HCT116 (cell line): ENCODE data around the gene SLC25A30. TPM values are rescaled to one million over a fixed set of nuclear protein-coding genes. Genes with fewer than 3 reads are reported as not detected.
"Not testable (repeated sequence)": the region's sequence is repeated elsewhere in the genome, so short reads cannot be mapped to it uniquely, and the experiment has no call there.

Experiments used
- ATAC-seq: fragments of 200-7000 bp; cut with Tn5 transposase; 2 replicates; pipeline ENCODE4 v1.9.1; 2020; ENCODE audit warnings: mild to moderate bottlenecking, moderate library complexity
- BruUV-seq: library from RNA; stranded (reverse); fragments of 400-500 nt; replicated peaks from 2 replicates; lab custom pipeline; 2021; lab: Mats Ljungman, UMichigan
- CTCF ChIA-PET: fragments of 300-600 bp; sonication (Branson Sonifier 250); formaldehyde crosslinking; loops from one replicate; lab custom pipeline; 2021; ENCODE audit warnings: antibody characterized with exemption; lab: Charles Lee
- POLR2A ChIA-PET: fragments of 300-600, 350-600 bp; sonication (Branson Sonifier 250); formaldehyde crosslinking; loops from one replicate; lab custom pipeline; 2021; ENCODE audit warnings: antibody characterized with exemption; lab: Charles Lee
- RAD21 ChIA-PET, 2 experiments: fragments of 300-600 bp; sonication (Branson Sonifier 250); formaldehyde crosslinking; loops; one replicate each; lab custom pipeline; 2023; ENCODE audit warnings: low total read pairs in 2 of 2; ENCODE audit not compliant: uncharacterized antibody in 2 of 2, unreplicated experiment in 2 of 2, low non-redundant PET in 1 of 2; lab: Charles Lee
- DNase-seq: peaks from one replicate; pipeline ENCODE4 v3.0.0-alpha.2; 2010; ENCODE audit warnings: low read depth, low spot score
- H2AFZ ChIP-seq: fragments of 200-600 bp; shearing (Covaris generic), sonication (generic); 2 replicates; pipeline ENCODE4 v1.6.1; 2017; ENCODE audit warnings: low read depth, mixed run types, mixed read lengths, antibody characterized with exemption, low read length; ENCODE audit not compliant: poor library complexity, severe bottlenecking
- H3K27ac ChIP-seq: 2 replicates; pipeline ENCODE4 v1.5.1; 2012; ENCODE audit warnings: low read depth, low read length
- H3K27me3 ChIP-seq: fragments of 200-600 bp; sonication (generic); 2 replicates; pipeline ENCODE4 v1.6.1; 2016; ENCODE audit warnings: mixed run types, low read length, mixed read lengths; ENCODE audit not compliant: insufficient read depth
- H3K36me3 ChIP-seq, 2 experiments: fragments of 200-500 bp in 1 of 2; fragments of 200-600 bp in 1 of 2; sonication (Bioruptor generic) in 1 of 2; sonication (generic) in 1 of 2; 2 replicates each; pipeline versions ENCODE4 v1.5.1 to v1.6.1; 2014 to 2016; ENCODE audit warnings: low read length in 2 of 2, inconsistent platforms in 1 of 2, mixed read lengths in 1 of 2, mixed run types in 1 of 2; ENCODE audit not compliant: insufficient read depth in 2 of 2, control insufficient read depth in 1 of 2
- H3K4me1 ChIP-seq, 2 experiments: fragments of 200-600 bp in 1 of 2; sonication (generic) in 1 of 2; 2 replicates each; pipeline versions ENCODE4 v1.5.1 to v1.6.1; 2012 to 2017; ENCODE audit warnings: low read length in 2 of 2, inconsistent platforms in 1 of 2, mild to moderate bottlenecking in 1 of 2, mixed read lengths in 1 of 2, mixed run types in 1 of 2, moderate library complexity in 1 of 2; ENCODE audit not compliant: insufficient read depth in 2 of 2, control insufficient read depth in 1 of 2
- H3K4me2 ChIP-seq: fragments of 200-600 bp; sonication (generic); 2 replicates; pipeline ENCODE4 v1.6.1; 2017; ENCODE audit warnings: mixed run types, low read length, mixed read lengths
- H3K4me3 ChIP-seq, 2 experiments: fragments of 200-600 bp in 1 of 2; sonication (generic) in 1 of 2; replicated peaks in 1 of 2; 2 replicates each; pipeline ENCODE4 v1.5.1; 2011 to 2016; ENCODE audit warnings: low read length in 2 of 2, control low read depth in 1 of 2, low read depth in 1 of 2, mild to moderate bottlenecking in 1 of 2, mixed read lengths in 1 of 2, mixed run types in 1 of 2
- H3K79me2 ChIP-seq: fragments of 200-600 bp; sonication (generic); 2 replicates; pipeline ENCODE4 v1.6.1; 2017; ENCODE audit warnings: mild to moderate bottlenecking, mixed run types, low read length, moderate library complexity, mixed read lengths; ENCODE audit not compliant: insufficient read depth
- H3K9ac ChIP-seq: fragments of 200-600 bp; sonication (generic); 2 replicates; pipeline ENCODE4 v1.6.1; 2016; ENCODE audit warnings: low read length, mixed read lengths
- H3K9me2 ChIP-seq: fragments of 200-600 bp; sonication (generic), shearing (Covaris generic); 2 replicates; pipeline ENCODE4 v1.6.1; 2017; ENCODE audit warnings: mixed run types, mild to moderate bottlenecking, moderate library complexity; ENCODE audit not compliant: insufficient read depth
- H3K9me3 ChIP-seq, 2 experiments: fragments of 200-500 bp in 1 of 2; fragments of 200-600 bp in 1 of 2; sonication (Bioruptor generic) in 1 of 2; sonication (generic) in 1 of 2; 2 replicates each; pipeline ENCODE4 v1.6.1; 2014 to 2017; ENCODE audit warnings: low read length in 2 of 2, mixed read lengths in 2 of 2, inconsistent platforms in 1 of 2, low read depth in 1 of 2, mild to moderate bottlenecking in 1 of 2, mixed run types in 1 of 2, moderate library complexity in 1 of 2; ENCODE audit not compliant: control insufficient read depth in 1 of 2, insufficient read depth in 1 of 2
- H4K20me1 ChIP-seq: fragments of 200-600 bp; sonication (generic), shearing (Covaris generic); 2 replicates; pipeline ENCODE4 v1.6.1; 2017; ENCODE audit warnings: mixed run types, mild to moderate bottlenecking, moderate library complexity; ENCODE audit not compliant: insufficient read depth
- ATF3 ChIP-seq: IDR thresholded peaks from 2 replicates; pipeline ENCODE4 v1.6.1; 2012
- CBX3 ChIP-seq: IDR thresholded peaks from 2 replicates; pipeline ENCODE4 v1.6.1; 2012; ENCODE audit warnings: low read depth
- CEBPB ChIP-seq: IDR thresholded peaks from 2 replicates; pipeline ENCODE4 v1.6.1; 2012; ENCODE audit warnings: low read depth
- CTCF ChIP-seq, 3 experiments: fragments of 200-600 bp in 1 of 3; sonication (generic) in 1 of 3; IDR thresholded peaks in 2 of 3; conservative IDR thresholded peaks in 1 of 3; 2 replicates each; pipeline ENCODE4 v1.5.1; 2012 to 2017; ENCODE audit warnings: low read depth in 2 of 3, low read length in 2 of 3, antibody characterized with exemption in 1 of 3, borderline replicate concordance in 1 of 3, control low read depth in 1 of 3, mild to moderate bottlenecking in 1 of 3, mixed read lengths in 1 of 3, mixed run types in 1 of 3, moderate library complexity in 1 of 3; ENCODE audit not compliant: insufficient read depth in 1 of 3
- EGR1 ChIP-seq: IDR thresholded peaks from 2 replicates; pipeline ENCODE4 v1.6.1; 2012; ENCODE audit warnings: low read depth
- ELF1 ChIP-seq: IDR thresholded peaks from 2 replicates; pipeline ENCODE4 v1.6.1; 2012; ENCODE audit warnings: low read depth, borderline replicate concordance
- POLR2A ChIP-seq: IDR thresholded peaks from 2 replicates; pipeline ENCODE4 v1.7.0; 2011; ENCODE audit warnings: borderline replicate concordance; ENCODE audit not compliant: insufficient read depth, insufficient read length; ENCODE audit errors: extremely low read depth
- REST ChIP-seq: IDR thresholded peaks from 2 replicates; pipeline ENCODE4 v1.6.1; 2012; ENCODE audit warnings: low read depth
- SIN3A ChIP-seq: IDR thresholded peaks from 2 replicates; pipeline ENCODE4 v1.6.1; 2012; ENCODE audit warnings: low read depth
- SRF ChIP-seq: IDR thresholded peaks from 2 replicates; pipeline ENCODE4 v1.6.1; 2012; ENCODE audit warnings: low read depth
- TCF7L2 ChIP-seq: IDR thresholded peaks from 2 replicates; pipeline ENCODE4 v1.7.0; 2011; ENCODE audit warnings: borderline replicate concordance, inconsistent platforms; ENCODE audit not compliant: insufficient read depth, insufficient read length; ENCODE audit errors: extremely low read depth
- YY1 ChIP-seq: IDR thresholded peaks from 2 replicates; pipeline ENCODE4 v1.6.1; 2011; ENCODE audit warnings: low read length, low read depth, moderate library complexity, mild to moderate bottlenecking; ENCODE audit not compliant: insufficient replicate concordance; ENCODE audit errors: extremely low read depth
- intact Hi-C: fragments of 100-400 bp; cut with micrococcal nuclease; formaldehyde crosslinking; loops from 2 replicates; pipeline ENCODE4 v1.10.0; 2022
- total RNA-seq: library from RNA; stranded (reverse); gene quantifications from one replicate; pipeline ENCODE4 v1.2.1, GENCODE V29; 2021; ENCODE audit not compliant: unreplicated experiment

SLC25A30 gene
- total RNA-seq, 1 experiment from 2014 or later: 29.2 TPM

DNA sequence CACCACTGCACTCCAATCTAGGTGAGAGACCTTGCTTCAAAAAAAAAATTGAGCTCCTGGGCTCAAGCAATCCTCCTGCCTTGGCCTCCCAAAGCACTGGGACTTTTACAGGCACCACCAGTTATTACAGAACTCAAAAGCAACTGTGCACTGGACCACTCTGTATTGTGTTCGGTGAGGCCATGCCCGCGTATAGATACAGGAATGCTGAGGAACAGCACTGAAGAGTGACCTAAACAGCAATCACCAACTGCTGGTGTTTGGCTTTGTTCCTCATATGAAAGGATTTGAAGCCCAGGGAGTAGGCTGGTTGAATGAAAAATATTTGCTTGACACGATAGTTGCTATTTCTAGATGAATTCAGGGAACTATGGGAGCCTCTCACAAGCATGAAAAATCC, 29.5 kb downstream of the SLC25A30 start:
- H2AFZ ChIP-seq: no peak overlapping the region
- RAD21 ChIA-PET: no interaction called here
- DNase-seq (no peak), ATAC-seq (no peak)
- intact Hi-C loops: no loop called here
- no peaks in the 10 kb centered on the region for H3K4me1 ChIP-seq
- BruUV-seq: no TSS peak
- H3K79me2 ChIP-seq: no peaks in the 10 kb centered on the region
- CTCF ChIA-PET: no interaction called here
- no peaks in the 10 kb centered on the region for H3K9me3 ChIP-seq
- TF ChIP-seq TCF7L2: no peak
- no peak for TF ChIP-seq EGR1
- no peak for TF ChIP-seq ELF1
- no peak for TF ChIP-seq REST
- no peak for TF ChIP-seq ATF3
- TF ChIP-seq SRF: no peak
- no peak for TF ChIP-seq SIN3A
- no peak for TF ChIP-seq POLR2A
- TF ChIP-seq CEBPB: no peak
- TF ChIP-seq CBX3: no peak
- TF ChIP-seq CTCF (IDR thresholded peaks at IDR 0.05 in 2 of 3, conservative IDR thresholded peaks at IDR 0.05 in 1 of 3; ENCODE audit: borderline replicate concordance in 1 of 3, insufficient read depth in 1 of 3, low read depth in 2 of 3, low read length in 2 of 3): no peak
- no peak for TF ChIP-seq YY1
- no peaks in the 10 kb centered on the region for H3K9me2 ChIP-seq
- H3K9ac ChIP-seq: no peak overlapping the region
- H3K27me3 ChIP-seq: no peaks in the 10 kb centered on the region
- no peak overlapping the region for H3K4me3 ChIP-seq
- POLR2A ChIA-PET: no interaction called here
- H3K36me3 ChIP-seq: peaks cover 7 to 9% of the 10 kb centered on the region in 2 experiments; a peak in 3 of 4 replicates
- no peak overlapping the region for H3K4me2 ChIP-seq
- H3K27ac ChIP-seq: no peak overlapping the region
- H4K20me1 ChIP-seq: no peaks in the 10 kb centered on the region

DNA sequence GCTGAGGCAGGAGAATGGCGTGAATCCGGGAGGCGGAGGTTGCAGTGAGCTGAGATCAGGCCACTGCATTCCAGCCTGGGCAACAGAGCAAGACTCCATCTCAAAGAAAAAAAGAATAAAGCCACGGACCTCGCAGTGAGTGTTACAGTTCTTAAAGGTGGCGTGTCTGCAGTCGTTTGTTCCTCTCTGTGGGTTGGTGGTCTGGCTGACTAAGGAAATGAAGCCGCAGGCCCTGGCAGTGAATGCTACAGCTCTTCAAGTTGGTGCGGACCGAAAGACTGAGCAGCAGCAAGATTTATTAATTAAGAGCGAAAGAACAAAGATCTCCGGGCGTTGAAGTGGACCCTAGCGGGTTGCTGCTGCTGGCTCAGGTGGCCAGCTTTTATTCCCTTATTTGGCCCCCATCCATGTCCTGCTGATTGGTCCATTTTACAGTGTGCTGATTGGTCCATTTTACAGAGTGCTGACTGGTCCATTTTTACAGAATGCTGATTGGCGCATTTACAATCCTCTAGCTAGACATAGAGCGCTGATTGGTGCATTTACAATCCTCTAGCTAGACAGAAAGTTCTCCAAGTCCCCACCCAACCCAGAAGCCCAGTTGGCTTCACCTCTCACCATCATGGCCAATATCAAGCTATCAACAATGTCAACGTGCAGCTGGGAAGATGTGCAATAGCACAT, 31.1 kb downstream of the SLC25A30 start:
- POLR2A ChIA-PET: interaction anchor here (0.8 kb wide), 1 partner anchor 45 kb away, joined by 3 read pairs; no protein-coding TSS in a partner anchor

More for the DNA sequence above, 31.1 kb downstream of the SLC25A30 start:
- CTCF ChIA-PET, BruUV-seq, H3K4me3 ChIP-seq, H3K4me2 ChIP-seq, H3K4me1 ChIP-seq, H3K36me3 ChIP-seq, RAD21 ChIA-PET, H3K9me2 ChIP-seq, H3K9ac ChIP-seq, H3K79me2 ChIP-seq, H2AFZ ChIP-seq, H3K9me3 ChIP-seq, H3K27ac ChIP-seq, DNase-seq, ATAC-seq, intact Hi-C loops, H4K20me1 ChIP-seq, H3K27me3 ChIP-seq: not testable (repeated sequence)
